HCT116 (cell line): ENCODE results near the gene HEPN1. TPM values are rescaled to one million over a fixed set of nuclear protein-coding genes. Genes with fewer than 3 reads are reported as not detected.

ENCODE experiments used
- ATAC-seq: fragments of 200-7000 bp; cut with Tn5 transposase; 2 replicates; pipeline ENCODE4 v1.9.1; 2020; ENCODE audit warnings: mild to moderate bottlenecking, moderate library complexity
- BruUV-seq: library from RNA; stranded (reverse); fragments of 400-500 nt; replicated peaks from 2 replicates; lab custom pipeline; 2021; lab: Mats Ljungman, UMichigan
- CTCF ChIA-PET: fragments of 300-600 bp; sonication (Branson Sonifier 250); formaldehyde crosslinking; loops from one replicate; lab custom pipeline; 2021; ENCODE audit warnings: antibody characterized with exemption; lab: Charles Lee
- POLR2A ChIA-PET: fragments of 300-600, 350-600 bp; sonication (Branson Sonifier 250); formaldehyde crosslinking; loops from one replicate; lab custom pipeline; 2021; ENCODE audit warnings: antibody characterized with exemption; lab: Charles Lee
- RAD21 ChIA-PET, 2 experiments: fragments of 300-600 bp; sonication (Branson Sonifier 250); formaldehyde crosslinking; loops; one replicate each; lab custom pipeline; 2023; ENCODE audit warnings: low total read pairs in 2 of 2; ENCODE audit not compliant: uncharacterized antibody in 2 of 2, unreplicated experiment in 2 of 2, low non-redundant PET in 1 of 2; lab: Charles Lee
- DNase-seq: peaks from one replicate; pipeline ENCODE4 v3.0.0-alpha.2; 2010; ENCODE audit warnings: low read depth, low spot score
- H2AFZ ChIP-seq: fragments of 200-600 bp; shearing (Covaris generic), sonication (generic); 2 replicates; pipeline ENCODE4 v1.6.1; 2017; ENCODE audit warnings: low read depth, mixed run types, mixed read lengths, antibody characterized with exemption, low read length; ENCODE audit not compliant: poor library complexity, severe bottlenecking
- H3K27ac ChIP-seq: 2 replicates; pipeline ENCODE4 v1.5.1; 2012; ENCODE audit warnings: low read depth, low read length
- H3K27me3 ChIP-seq: fragments of 200-600 bp; sonication (generic); 2 replicates; pipeline ENCODE4 v1.6.1; 2016; ENCODE audit warnings: mixed run types, low read length, mixed read lengths; ENCODE audit not compliant: insufficient read depth
- H3K36me3 ChIP-seq, 2 experiments: fragments of 200-500 bp in 1 of 2; fragments of 200-600 bp in 1 of 2; sonication (Bioruptor generic) in 1 of 2; sonication (generic) in 1 of 2; 2 replicates each; pipeline versions ENCODE4 v1.5.1 to v1.6.1; 2014 to 2016; ENCODE audit warnings: low read length in 2 of 2, inconsistent platforms in 1 of 2, mixed read lengths in 1 of 2, mixed run types in 1 of 2; ENCODE audit not compliant: insufficient read depth in 2 of 2, control insufficient read depth in 1 of 2
- H3K4me1 ChIP-seq, 2 experiments: fragments of 200-600 bp in 1 of 2; sonication (generic) in 1 of 2; 2 replicates each; pipeline versions ENCODE4 v1.5.1 to v1.6.1; 2012 to 2017; ENCODE audit warnings: low read length in 2 of 2, inconsistent platforms in 1 of 2, mild to moderate bottlenecking in 1 of 2, mixed read lengths in 1 of 2, mixed run types in 1 of 2, moderate library complexity in 1 of 2; ENCODE audit not compliant: insufficient read depth in 2 of 2, control insufficient read depth in 1 of 2
- H3K4me2 ChIP-seq: fragments of 200-600 bp; sonication (generic); 2 replicates; pipeline ENCODE4 v1.6.1; 2017; ENCODE audit warnings: mixed run types, low read length, mixed read lengths
- H3K4me3 ChIP-seq, 2 experiments: fragments of 200-600 bp in 1 of 2; sonication (generic) in 1 of 2; replicated peaks in 1 of 2; 2 replicates each; pipeline ENCODE4 v1.5.1; 2011 to 2016; ENCODE audit warnings: low read length in 2 of 2, control low read depth in 1 of 2, low read depth in 1 of 2, mild to moderate bottlenecking in 1 of 2, mixed read lengths in 1 of 2, mixed run types in 1 of 2
- H3K79me2 ChIP-seq: fragments of 200-600 bp; sonication (generic); 2 replicates; pipeline ENCODE4 v1.6.1; 2017; ENCODE audit warnings: mild to moderate bottlenecking, mixed run types, low read length, moderate library complexity, mixed read lengths; ENCODE audit not compliant: insufficient read depth
- H3K9ac ChIP-seq: fragments of 200-600 bp; sonication (generic); 2 replicates; pipeline ENCODE4 v1.6.1; 2016; ENCODE audit warnings: low read length, mixed read lengths
- H3K9me2 ChIP-seq: fragments of 200-600 bp; sonication (generic), shearing (Covaris generic); 2 replicates; pipeline ENCODE4 v1.6.1; 2017; ENCODE audit warnings: mixed run types, mild to moderate bottlenecking, moderate library complexity; ENCODE audit not compliant: insufficient read depth
- H3K9me3 ChIP-seq, 2 experiments: fragments of 200-500 bp in 1 of 2; fragments of 200-600 bp in 1 of 2; sonication (Bioruptor generic) in 1 of 2; sonication (generic) in 1 of 2; 2 replicates each; pipeline ENCODE4 v1.6.1; 2014 to 2017; ENCODE audit warnings: low read length in 2 of 2, mixed read lengths in 2 of 2, inconsistent platforms in 1 of 2, low read depth in 1 of 2, mild to moderate bottlenecking in 1 of 2, mixed run types in 1 of 2, moderate library complexity in 1 of 2; ENCODE audit not compliant: control insufficient read depth in 1 of 2, insufficient read depth in 1 of 2
- H4K20me1 ChIP-seq: fragments of 200-600 bp; sonication (generic), shearing (Covaris generic); 2 replicates; pipeline ENCODE4 v1.6.1; 2017; ENCODE audit warnings: mixed run types, mild to moderate bottlenecking, moderate library complexity; ENCODE audit not compliant: insufficient read depth
- CEBPB ChIP-seq: IDR thresholded peaks from 2 replicates; pipeline ENCODE4 v1.6.1; 2012; ENCODE audit warnings: low read depth
- JUND ChIP-seq: IDR thresholded peaks from 2 replicates; pipeline ENCODE4 v1.6.1; 2012
- POLR2A ChIP-seq: IDR thresholded peaks from 2 replicates; pipeline ENCODE4 v1.7.0; 2011; ENCODE audit warnings: borderline replicate concordance; ENCODE audit not compliant: insufficient read depth, insufficient read length; ENCODE audit errors: extremely low read depth
- POLR2AphosphoS5 ChIP-seq: IDR thresholded peaks from 2 replicates; pipeline ENCODE4 v1.6.1; 2011; ENCODE audit warnings: mild to moderate bottlenecking, low read depth, low read length, moderate library complexity
- SIN3A ChIP-seq: IDR thresholded peaks from 2 replicates; pipeline ENCODE4 v1.6.1; 2012; ENCODE audit warnings: low read depth
- TCF7L2 ChIP-seq: IDR thresholded peaks from 2 replicates; pipeline ENCODE4 v1.7.0; 2011; ENCODE audit warnings: borderline replicate concordance, inconsistent platforms; ENCODE audit not compliant: insufficient read depth, insufficient read length; ENCODE audit errors: extremely low read depth
- ZFX ChIP-seq: fragments of 450-650 bp; IDR thresholded peaks from 2 replicates; pipeline ENCODE4 v1.6.1; 2017
- intact Hi-C: fragments of 100-400 bp; cut with micrococcal nuclease; formaldehyde crosslinking; loops from 2 replicates; pipeline ENCODE4 v1.10.0; 2022
- total RNA-seq: library from RNA; stranded (reverse); gene quantifications from one replicate; pipeline ENCODE4 v1.2.1, GENCODE V29; 2021; ENCODE audit not compliant: unreplicated experiment
- TF ChIP-seq, protein P1 (sequence below): IDR thresholded peaks from 2 replicates; pipeline ENCODE4 v1.6.1; 2012
- TF ChIP-seq, protein P2 (sequence below): IDR thresholded peaks from 2 replicates; pipeline ENCODE4 v1.6.1; 2012; ENCODE audit warnings: low read depth

Gene HEPN1
- total RNA-seq, 1 experiment from 2014 or later, result not detected

DNA sequence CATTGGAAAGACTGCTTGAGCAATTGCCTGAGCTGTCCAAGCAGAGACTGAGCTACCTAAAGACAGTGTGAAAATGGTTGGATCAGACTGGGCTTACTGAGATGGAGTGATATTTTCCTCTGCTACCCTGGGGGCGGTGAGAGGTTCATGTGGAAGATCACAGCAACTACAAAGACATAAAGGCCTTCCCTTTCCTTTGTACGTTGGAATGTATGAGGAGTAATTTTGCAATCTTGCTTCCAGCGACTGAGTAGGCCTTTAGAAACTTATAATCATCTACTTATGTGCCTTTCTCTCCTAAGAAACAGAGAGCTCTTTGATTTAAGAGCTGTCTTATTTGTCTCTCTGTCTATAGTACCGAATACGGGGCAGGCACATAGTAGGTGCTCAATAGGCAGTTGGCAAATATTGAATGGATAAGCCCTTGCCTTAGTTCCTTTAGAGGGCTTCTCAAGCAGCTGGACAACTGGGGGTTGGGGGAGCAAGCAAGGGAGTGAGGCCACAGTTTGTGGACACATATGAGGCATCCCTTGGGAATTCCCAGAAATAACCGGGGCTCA lies 19.2 kb downstream of the HEPN1 start:
- POLR2A ChIA-PET, result no interaction called here

More for the DNA sequence above, 19.2 kb downstream of the HEPN1 start:
- no peak for DNase-seq
- Histone ChIP-seq H3K27ac (no peak overlapping the region), H4K20me1 (no peaks in the 10 kb centered on the region), H3K4me2 (no peak overlapping the region), H3K36me3 (no peaks in the 10 kb centered on the region), H2AFZ (no peak overlapping the region), H3K9me3 (no peaks in the 10 kb centered on the region), H3K4me1 (peaks cover 0 to 5% of the 10 kb centered on the region in 2 experiments; a peak in 1 of 4 replicates), H3K79me2 (no peaks in the 10 kb centered on the region), H3K9me2 (no peaks in the 10 kb centered on the region), H3K27me3 (no peaks in the 10 kb centered on the region), H3K4me3 (no peak overlapping the region), H3K9ac (no peak overlapping the region)
- ChIA-PET CTCF (no interaction called here), RAD21 (no interaction called here)
- intact Hi-C loops, result no loop called here
- TF ChIP-seq SIN3A (no peak), ZFX (no peak), POLR2AphosphoS5 (no peak), JUND (no peak), TCF7L2 (no peak), CEBPB (no peak), POLR2A (no peak)
- TF ChIP-seq, protein P1, sequence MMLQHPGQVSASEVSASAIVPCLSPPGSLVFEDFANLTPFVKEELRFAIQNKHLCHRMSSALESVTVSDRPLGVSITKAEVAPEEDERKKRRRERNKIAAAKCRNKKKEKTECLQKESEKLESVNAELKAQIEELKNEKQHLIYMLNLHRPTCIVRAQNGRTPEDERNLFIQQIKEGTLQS, result no peak
- TF ChIP-seq, protein P2, sequence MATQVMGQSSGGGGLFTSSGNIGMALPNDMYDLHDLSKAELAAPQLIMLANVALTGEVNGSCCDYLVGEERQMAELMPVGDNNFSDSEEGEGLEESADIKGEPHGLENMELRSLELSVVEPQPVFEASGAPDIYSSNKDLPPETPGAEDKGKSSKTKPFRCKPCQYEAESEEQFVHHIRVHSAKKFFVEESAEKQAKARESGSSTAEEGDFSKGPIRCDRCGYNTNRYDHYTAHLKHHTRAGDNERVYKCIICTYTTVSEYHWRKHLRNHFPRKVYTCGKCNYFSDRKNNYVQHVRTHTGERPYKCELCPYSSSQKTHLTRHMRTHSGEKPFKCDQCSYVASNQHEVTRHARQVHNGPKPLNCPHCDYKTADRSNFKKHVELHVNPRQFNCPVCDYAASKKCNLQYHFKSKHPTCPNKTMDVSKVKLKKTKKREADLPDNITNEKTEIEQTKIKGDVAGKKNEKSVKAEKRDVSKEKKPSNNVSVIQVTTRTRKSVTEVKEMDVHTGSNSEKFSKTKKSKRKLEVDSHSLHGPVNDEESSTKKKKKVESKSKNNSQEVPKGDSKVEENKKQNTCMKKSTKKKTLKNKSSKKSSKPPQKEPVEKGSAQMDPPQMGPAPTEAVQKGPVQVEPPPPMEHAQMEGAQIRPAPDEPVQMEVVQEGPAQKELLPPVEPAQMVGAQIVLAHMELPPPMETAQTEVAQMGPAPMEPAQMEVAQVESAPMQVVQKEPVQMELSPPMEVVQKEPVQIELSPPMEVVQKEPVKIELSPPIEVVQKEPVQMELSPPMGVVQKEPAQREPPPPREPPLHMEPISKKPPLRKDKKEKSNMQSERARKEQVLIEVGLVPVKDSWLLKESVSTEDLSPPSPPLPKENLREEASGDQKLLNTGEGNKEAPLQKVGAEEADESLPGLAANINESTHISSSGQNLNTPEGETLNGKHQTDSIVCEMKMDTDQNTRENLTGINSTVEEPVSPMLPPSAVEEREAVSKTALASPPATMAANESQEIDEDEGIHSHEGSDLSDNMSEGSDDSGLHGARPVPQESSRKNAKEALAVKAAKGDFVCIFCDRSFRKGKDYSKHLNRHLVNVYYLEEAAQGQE, result no peak
- no peak for ATAC-seq
- BruUV-seq, result no TSS peak
